Endothelial cell of umbilical vein (primary cell): ENCODE data around the gene CPOX.

Source experiments
- POLR2AphosphoS5 ChIP-seq: IDR thresholded peaks from 2 replicates; pipeline ENCODE4 v1.6.1; 2012; ENCODE audit warnings: low read depth, mild to moderate bottlenecking, control low read depth, low read length, moderate library complexity; ENCODE audit not compliant: insufficient read depth
- TF ChIP-seq, protein P1 (sequence below), 2 donors: IDR thresholded peaks; 1 replicate in 1 of 2; 2 replicates in 1 of 2; pipeline ENCODE4 v1.5.1; 2011; ENCODE audit warnings: low read length in 2 of 2, mild to moderate bottlenecking in 2 of 2, moderate library complexity in 2 of 2, control low read depth in 1 of 2, inconsistent platforms in 1 of 2, low read depth in 1 of 2; ENCODE audit not compliant: insufficient read depth in 1 of 2; ENCODE audit errors: extremely low read depth in 1 of 2

DNA sequence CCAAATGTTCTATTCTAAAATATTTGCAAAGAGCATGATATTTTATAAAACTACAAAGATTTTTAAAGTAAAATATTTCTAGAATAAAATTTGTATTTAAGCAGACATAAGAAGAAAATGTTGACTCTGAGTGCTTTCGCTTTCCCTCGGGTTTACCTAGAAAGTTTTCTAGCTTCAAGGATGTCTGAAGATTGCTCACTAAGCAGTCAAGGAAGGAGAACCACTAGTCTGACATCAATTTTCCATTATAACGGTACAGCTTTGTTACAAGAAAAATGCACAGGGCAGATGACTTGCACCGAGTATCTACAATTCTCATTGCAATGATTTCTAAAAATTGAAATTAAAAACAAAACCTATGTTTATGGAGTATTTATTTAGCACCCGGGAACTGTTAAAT is 47.5 kb downstream of the CPOX start:
- TF ChIP-seq, protein P1, sequence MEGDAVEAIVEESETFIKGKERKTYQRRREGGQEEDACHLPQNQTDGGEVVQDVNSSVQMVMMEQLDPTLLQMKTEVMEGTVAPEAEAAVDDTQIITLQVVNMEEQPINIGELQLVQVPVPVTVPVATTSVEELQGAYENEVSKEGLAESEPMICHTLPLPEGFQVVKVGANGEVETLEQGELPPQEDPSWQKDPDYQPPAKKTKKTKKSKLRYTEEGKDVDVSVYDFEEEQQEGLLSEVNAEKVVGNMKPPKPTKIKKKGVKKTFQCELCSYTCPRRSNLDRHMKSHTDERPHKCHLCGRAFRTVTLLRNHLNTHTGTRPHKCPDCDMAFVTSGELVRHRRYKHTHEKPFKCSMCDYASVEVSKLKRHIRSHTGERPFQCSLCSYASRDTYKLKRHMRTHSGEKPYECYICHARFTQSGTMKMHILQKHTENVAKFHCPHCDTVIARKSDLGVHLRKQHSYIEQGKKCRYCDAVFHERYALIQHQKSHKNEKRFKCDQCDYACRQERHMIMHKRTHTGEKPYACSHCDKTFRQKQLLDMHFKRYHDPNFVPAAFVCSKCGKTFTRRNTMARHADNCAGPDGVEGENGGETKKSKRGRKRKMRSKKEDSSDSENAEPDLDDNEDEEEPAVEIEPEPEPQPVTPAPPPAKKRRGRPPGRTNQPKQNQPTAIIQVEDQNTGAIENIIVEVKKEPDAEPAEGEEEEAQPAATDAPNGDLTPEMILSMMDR (IDR thresholded peaks at IDR 0.05; ENCODE audit: extremely low read depth in 1 of 2, insufficient read depth in 1 of 2, low read depth in 1 of 2, low read length in 2 of 2), result no peak
- no peak for TF ChIP-seq POLR2AphosphoS5
